Astrocyte of the cerebellum (primary cell): ENCODE data around the gene SLC19A1.

Source experiments
- DNase-seq: peaks from one replicate; pipeline ENCODE4 v3.0.0-alpha.2; 2011; ENCODE audit warnings: low read depth
- H3K4me3 ChIP-seq: 2 replicates; pipeline ENCODE4 v1.5.1; 2011; ENCODE audit warnings: mild to moderate bottlenecking, low read depth, low read length, moderate library complexity
- in situ Hi-C: cut with HindIII; loops from 2 replicates; pipeline ENCODE4 v1.10.0; 2017; ENCODE audit warnings: low sequenced_read_pairs
- TF ChIP-seq, protein P1 (sequence below): IDR thresholded peaks from 2 replicates; pipeline ENCODE4 v1.5.1; 2012; ENCODE audit warnings: low read length, low read depth, moderate library complexity, mild to moderate bottlenecking; ENCODE audit errors: missing control alignments

SLC19A1 gene

DNA sequence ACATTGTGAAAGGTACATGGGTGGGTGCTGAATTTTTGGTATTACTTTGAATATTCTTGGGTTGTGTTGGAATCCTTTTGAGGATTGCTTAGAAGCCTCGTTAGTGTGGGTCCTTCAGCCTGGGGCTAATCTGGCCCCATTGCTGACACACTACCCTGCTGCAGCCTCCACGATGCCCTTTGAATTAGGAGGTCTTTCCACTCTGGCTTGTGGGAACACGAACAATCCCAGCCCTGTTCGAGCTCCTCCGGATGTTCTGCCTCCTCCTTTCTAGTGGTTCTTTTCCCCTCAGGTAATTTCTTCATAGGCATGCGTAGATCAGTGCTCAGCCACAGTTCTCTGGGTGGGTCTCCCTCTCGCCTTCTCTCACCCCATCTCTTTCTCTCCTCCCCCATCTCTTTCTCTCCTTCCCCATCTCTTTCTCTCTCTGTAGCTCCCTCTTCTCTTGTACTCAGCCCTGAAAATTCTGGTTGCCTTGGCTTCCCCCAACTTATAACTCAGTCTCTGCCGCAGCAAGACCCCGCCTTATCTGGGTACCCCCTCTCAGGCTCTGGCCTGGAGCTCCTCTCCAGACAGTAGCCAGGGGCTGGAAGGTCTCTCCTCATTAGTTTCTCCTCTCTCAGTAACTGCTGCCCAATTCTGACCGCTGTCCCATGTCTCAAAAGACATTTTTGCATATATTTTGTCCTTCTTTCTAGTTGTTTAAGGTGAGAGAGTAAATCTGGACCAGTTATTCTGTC, 46.0 kb upstream of the SLC19A1 start:
- H3K4me3 ChIP-seq = no peak overlapping the region
- in situ Hi-C loops = no loop called here
- DNase-seq = no peak
- TF ChIP-seq, protein P1, sequence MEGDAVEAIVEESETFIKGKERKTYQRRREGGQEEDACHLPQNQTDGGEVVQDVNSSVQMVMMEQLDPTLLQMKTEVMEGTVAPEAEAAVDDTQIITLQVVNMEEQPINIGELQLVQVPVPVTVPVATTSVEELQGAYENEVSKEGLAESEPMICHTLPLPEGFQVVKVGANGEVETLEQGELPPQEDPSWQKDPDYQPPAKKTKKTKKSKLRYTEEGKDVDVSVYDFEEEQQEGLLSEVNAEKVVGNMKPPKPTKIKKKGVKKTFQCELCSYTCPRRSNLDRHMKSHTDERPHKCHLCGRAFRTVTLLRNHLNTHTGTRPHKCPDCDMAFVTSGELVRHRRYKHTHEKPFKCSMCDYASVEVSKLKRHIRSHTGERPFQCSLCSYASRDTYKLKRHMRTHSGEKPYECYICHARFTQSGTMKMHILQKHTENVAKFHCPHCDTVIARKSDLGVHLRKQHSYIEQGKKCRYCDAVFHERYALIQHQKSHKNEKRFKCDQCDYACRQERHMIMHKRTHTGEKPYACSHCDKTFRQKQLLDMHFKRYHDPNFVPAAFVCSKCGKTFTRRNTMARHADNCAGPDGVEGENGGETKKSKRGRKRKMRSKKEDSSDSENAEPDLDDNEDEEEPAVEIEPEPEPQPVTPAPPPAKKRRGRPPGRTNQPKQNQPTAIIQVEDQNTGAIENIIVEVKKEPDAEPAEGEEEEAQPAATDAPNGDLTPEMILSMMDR = no peak

DNA sequence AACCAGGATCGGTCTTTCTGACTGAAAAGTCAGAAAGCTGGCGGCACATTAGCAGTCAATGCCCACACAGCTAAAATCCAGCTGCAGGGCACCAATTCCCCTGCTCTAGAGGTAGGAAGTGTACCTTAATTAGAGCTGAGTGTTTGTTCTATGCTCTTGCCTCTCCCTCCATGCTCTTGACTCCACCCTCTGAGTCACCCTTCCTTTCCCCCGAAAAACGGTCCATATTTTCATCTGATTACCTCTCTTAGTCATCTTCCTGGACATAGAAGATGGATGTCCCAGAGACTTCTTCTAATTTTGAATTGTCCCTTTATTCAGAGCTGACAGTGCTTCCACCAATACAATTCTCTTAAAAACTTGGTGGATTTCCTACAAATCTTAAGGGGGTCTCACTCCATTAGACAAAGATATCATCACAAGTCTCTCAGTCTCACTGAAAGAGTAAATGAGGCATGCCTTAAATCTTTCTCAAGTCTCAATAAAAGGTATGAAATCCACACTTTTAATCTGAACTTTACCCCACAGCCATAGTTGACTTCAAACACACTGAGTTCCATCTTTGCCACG, 44.1 kb upstream of the SLC19A1 start:
- H3K4me3 ChIP-seq = no peak overlapping the region
- DNase-seq = no peak
- TF ChIP-seq, protein P1 = no peak
- in situ Hi-C loops = no loop called here

DNA sequence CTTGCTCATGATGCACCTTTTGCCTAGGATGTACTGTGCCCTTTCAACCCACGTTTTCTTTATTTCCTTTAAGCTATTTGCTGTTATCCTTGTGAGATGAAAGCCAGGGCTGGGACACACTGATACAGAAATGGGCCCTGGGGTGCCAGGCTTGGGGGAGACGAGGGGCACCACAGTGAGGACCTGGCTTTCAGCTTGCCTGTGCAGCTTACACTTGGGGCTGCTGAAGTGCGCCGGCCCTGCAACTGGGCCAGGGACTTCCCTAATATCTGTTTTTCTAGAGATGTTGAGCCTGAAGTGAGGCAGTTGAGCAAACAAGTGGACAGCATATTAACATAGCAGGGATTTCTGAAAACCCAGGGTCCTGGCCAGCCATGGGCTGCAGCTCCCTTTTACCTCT, 42.5 kb upstream of the SLC19A1 start:
- in situ Hi-C loops = no loop called here
- DNase-seq = no peak
- TF ChIP-seq, protein P1 = no peak
- H3K4me3 ChIP-seq = no peak overlapping the region

DNA sequence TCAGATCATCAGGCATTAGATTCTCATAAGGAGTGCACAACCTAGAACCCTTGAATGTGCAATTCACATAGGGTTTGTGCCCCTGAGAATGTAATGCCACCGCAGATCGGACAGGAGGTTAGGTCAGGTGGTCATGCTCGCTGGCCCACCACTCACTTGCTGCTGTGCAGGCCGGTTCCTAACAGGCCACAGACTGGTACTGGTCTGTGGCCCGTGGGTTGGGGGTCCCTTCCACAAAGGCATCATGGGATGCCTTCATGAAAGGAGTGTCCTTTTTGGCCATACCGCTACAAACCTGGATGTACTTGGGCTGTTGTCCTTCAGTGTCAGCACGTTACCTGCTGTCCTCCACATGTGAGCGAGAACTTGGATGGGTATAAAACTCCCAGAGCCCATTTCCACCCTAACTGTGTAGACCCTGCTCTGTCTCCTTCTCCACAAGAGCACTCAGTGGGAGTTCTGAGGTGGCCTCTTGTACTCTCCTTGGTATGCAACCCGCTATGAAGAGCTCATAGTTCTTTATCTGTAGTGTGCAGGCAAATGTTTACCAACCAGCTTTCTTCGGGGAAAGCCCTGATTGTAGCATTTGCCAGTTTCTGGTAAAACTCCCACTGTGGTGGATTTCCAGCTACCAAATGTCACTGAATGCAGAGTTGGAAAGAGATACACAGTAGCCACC, 41.7 kb upstream of the SLC19A1 start:
- DNase-seq = no peak
- no peak overlapping the region for H3K4me3 ChIP-seq
- TF ChIP-seq, protein P1 = no peak
- in situ Hi-C loops = no loop called here

DNA sequence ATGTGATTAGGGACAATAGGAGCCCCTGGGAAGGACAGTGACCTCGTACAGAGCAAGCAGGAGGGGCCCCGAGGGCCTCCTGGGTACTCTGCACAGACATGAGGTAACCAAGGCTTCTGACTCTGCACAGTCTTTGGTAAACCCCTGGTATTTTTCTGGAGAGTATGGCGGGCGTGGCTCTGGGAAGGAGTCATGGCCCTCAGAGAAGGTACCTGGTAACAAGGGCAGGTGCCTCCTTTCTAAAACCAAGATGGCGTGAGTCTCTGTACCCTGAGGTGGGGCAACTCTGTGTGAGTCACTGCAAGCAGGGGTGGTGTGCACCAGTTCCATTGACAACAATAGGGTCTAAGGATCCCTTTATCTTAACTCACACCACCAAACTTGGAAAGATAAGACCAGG, 39.9 kb upstream of the SLC19A1 start:
- in situ Hi-C loops = no loop called here
- DNase-seq = no peak

DNA sequence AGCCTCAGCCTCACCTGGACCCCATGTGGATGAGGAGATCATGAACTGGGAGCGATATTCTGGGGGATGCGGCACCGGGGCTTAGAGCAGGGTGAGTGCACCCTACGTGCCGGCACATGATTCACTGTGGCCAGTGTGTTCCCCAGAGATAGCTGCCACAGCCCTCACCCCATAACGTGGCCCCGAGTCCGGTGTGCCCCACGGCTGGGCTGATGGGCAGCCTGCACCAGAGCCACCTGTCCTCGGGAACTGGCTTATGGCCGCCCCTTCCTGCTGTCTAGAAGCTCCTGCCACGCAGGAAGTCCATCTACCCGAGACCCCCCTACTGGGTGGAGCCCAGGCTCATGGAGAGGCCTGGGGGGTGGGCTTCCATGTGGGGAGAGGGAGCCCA, 39.1 kb upstream of the SLC19A1 start:
- no peak overlapping the region for H3K4me3 ChIP-seq
- DNase-seq = no peak
- in situ Hi-C loops = no loop called here
- TF ChIP-seq, protein P1 = no peak

More for the DNA sequence above, 39.9 kb upstream of the SLC19A1 start:
- H3K4me3 ChIP-seq = no peak overlapping the region
- TF ChIP-seq, protein P1 = no peak
